ENCODE data around the gene NBPF3.
"Not testable (repeated sequence)": the region's sequence is repeated elsewhere in the genome, so short reads cannot be mapped to it uniquely, and the experiment has no call there.

NBPF3 gene

DNA sequence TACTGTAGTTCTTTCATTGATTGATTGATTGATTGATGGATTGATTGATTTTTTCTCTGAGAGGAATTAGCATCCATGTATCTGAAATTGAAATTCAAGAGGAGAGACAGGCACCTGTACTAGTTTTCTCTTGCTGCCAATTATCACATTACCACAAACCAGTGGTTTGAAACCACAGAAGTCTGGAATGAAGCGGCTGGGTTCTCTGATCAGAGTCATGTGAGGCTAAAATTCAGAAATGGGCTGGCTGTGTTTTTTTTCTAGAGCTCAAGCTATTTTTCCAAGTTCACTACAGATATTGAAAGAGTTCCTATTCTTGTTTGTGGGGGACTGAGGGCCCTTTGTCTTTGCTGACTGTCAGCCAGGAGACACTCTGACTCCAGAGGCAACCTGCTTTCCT lies 10.0 kb downstream of the NBPF3 start:
- H3K4me1 ChIP-seq = no peaks in the 10 kb centered on the region

DNA sequence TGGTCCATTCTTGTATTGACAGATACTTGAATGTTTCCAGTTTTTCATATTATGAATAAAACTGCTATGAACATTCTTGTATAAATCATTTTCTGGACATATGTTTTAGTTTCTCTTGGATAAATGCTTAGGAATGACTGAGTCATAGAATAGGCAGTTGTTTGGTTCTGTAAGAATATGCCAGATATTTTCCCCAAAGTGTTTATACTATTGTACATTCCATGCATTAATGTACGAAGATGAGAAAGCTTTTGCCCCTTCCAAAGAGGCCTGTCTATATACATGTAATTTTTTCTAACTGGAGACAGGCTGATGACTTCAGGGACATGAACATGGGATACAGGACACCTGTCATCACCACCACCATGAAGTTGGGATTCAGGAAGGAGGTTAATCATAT lies 11.3 kb downstream of the NBPF3 start:
- Histone ChIP-seq H3K9ac (no peak overlapping the region), H3K36me3 (ENCODE audit: control insufficient read depth, insufficient read depth, low read length) (no peaks in the 10 kb centered on the region), H3K4me1 (no peaks in the 10 kb centered on the region), H3K4me3 (ENCODE audit: low read depth, low read length) (no peak overlapping the region), H3K79me2 (no peaks in the 10 kb centered on the region), H3K9me3 (ENCODE audit: control insufficient read depth, low read length) (no peaks in the 10 kb centered on the region), H3K27me3 (ENCODE audit: control insufficient read depth, insufficient read depth, low read length) (no peaks in the 10 kb centered on the region), H3K27ac (no peak overlapping the region), H3K4me2 (ENCODE audit: low read length) (no peak overlapping the region), H2AFZ (no peak overlapping the region)
- TF ChIP-seq, protein P1, sequence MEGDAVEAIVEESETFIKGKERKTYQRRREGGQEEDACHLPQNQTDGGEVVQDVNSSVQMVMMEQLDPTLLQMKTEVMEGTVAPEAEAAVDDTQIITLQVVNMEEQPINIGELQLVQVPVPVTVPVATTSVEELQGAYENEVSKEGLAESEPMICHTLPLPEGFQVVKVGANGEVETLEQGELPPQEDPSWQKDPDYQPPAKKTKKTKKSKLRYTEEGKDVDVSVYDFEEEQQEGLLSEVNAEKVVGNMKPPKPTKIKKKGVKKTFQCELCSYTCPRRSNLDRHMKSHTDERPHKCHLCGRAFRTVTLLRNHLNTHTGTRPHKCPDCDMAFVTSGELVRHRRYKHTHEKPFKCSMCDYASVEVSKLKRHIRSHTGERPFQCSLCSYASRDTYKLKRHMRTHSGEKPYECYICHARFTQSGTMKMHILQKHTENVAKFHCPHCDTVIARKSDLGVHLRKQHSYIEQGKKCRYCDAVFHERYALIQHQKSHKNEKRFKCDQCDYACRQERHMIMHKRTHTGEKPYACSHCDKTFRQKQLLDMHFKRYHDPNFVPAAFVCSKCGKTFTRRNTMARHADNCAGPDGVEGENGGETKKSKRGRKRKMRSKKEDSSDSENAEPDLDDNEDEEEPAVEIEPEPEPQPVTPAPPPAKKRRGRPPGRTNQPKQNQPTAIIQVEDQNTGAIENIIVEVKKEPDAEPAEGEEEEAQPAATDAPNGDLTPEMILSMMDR (IDR thresholded peaks at IDR 0.05) = no peak

More for the DNA sequence above, 10.0 kb downstream of the NBPF3 start:
- no peak overlapping the region for H3K4me2 ChIP-seq (ENCODE audit: low read length)
- no peaks in the 10 kb centered on the region for H3K27me3 ChIP-seq (ENCODE audit: control insufficient read depth, insufficient read depth, low read length)
- no peak overlapping the region for H3K27ac ChIP-seq
- H3K79me2 ChIP-seq = no peaks in the 10 kb centered on the region
- TF ChIP-seq, protein P1 (IDR thresholded peaks at IDR 0.05) = no peak
- no peak overlapping the region for H3K9ac ChIP-seq
- H3K4me3 ChIP-seq (ENCODE audit: low read depth, low read length) = no peak overlapping the region
- no peaks in the 10 kb centered on the region for H3K36me3 ChIP-seq (ENCODE audit: control insufficient read depth, insufficient read depth, low read length)
- no peak overlapping the region for H2AFZ ChIP-seq
- no peaks in the 10 kb centered on the region for H3K9me3 ChIP-seq (ENCODE audit: control insufficient read depth, low read length)

DNA sequence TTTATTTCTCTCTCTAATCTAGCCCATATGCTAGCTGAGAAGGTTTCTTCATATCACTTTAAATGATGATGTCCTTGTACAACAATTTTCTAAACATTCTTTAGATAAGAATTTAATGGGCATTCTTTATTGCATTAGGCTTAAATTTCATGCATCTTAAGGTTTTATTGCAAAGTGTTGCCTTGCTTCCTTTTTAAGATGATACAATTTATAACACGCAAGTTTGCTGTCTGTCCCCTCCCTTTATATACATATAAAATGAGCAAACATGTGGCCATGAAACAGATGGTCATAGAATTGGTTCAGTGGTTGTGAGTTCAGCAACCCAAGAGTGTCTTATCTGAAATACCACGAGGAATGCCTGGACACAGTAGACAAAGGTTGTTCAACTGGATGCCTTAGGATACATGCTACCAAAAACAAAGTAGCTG lies 12.1 kb downstream of the NBPF3 start:
- Histone ChIP-seq H2AFZ (no peak overlapping the region), H3K9ac (no peak overlapping the region), H3K79me2 (no peaks in the 10 kb centered on the region), H3K4me1 (no peaks in the 10 kb centered on the region), H3K27me3 (ENCODE audit: control insufficient read depth, insufficient read depth, low read length) (no peaks in the 10 kb centered on the region), H3K36me3 (ENCODE audit: control insufficient read depth, insufficient read depth, low read length) (no peaks in the 10 kb centered on the region), H3K27ac (no peak overlapping the region), H3K4me3 (ENCODE audit: low read depth, low read length) (no peak overlapping the region), H3K4me2 (ENCODE audit: low read length) (no peak overlapping the region), H3K9me3 (ENCODE audit: control insufficient read depth, low read length) (no peaks in the 10 kb centered on the region)
- TF ChIP-seq, protein P1 (IDR thresholded peaks at IDR 0.05) = no peak

DNA sequence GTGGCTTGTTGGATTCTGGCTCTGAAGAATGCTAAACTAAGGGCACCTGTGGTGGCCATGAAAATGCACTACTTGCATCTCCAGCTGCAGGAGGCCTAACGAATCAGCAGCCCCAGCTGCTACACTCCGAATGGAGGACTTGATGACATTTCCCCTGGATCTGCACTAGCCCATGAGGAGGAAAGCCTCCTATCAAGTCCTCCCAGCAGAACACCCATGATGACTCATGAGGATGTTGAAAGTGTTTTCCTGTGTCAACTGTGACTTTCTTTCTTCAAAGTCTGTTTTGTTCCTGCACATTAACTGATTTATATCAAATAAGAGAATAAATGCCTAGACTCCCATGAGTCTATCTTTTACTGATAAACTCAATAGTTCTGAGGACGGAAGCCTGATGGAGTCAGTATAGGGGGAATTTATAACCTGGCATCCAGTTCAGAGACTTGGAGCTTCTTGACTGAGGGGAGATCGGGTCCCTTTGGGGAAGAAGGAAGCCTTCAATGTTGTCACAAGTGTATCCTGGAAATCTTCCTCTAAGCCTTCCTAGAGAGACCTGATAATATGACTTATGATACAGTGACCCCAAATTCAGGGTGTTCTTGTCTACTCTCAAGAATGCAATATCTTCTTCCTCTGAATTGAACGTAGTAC lies 14.2 kb downstream of the NBPF3 start:
- not testable (repeated sequence) for H3K27me3 ChIP-seq (ENCODE audit: control insufficient read depth, insufficient read depth, low read length); H3K36me3 ChIP-seq (ENCODE audit: control insufficient read depth, insufficient read depth, low read length)

GRCh38 chr1:21454904-21455303 lies 15.0 kb downstream of the NBPF3 start:
- not testable (repeated sequence) for H3K27me3 ChIP-seq (ENCODE audit: control insufficient read depth, insufficient read depth, low read length); H3K36me3 ChIP-seq (ENCODE audit: control insufficient read depth, insufficient read depth, low read length); H3K27ac ChIP-seq; H3K4me1 ChIP-seq; H3K4me3 ChIP-seq (ENCODE audit: low read depth, low read length); H3K9me3 ChIP-seq (ENCODE audit: control insufficient read depth, low read length); H3K4me2 ChIP-seq (ENCODE audit: low read length); H3K79me2 ChIP-seq; H2AFZ ChIP-seq; H3K9ac ChIP-seq

More for the DNA sequence above, 14.2 kb downstream of the NBPF3 start:
- H3K27ac ChIP-seq; H3K4me2 ChIP-seq (ENCODE audit: low read length); H3K79me2 ChIP-seq; H3K9ac ChIP-seq; H3K9me3 ChIP-seq (ENCODE audit: control insufficient read depth, low read length); H3K4me1 ChIP-seq; H3K4me3 ChIP-seq (ENCODE audit: low read depth, low read length); H2AFZ ChIP-seq: not testable (repeated sequence)

DNA sequence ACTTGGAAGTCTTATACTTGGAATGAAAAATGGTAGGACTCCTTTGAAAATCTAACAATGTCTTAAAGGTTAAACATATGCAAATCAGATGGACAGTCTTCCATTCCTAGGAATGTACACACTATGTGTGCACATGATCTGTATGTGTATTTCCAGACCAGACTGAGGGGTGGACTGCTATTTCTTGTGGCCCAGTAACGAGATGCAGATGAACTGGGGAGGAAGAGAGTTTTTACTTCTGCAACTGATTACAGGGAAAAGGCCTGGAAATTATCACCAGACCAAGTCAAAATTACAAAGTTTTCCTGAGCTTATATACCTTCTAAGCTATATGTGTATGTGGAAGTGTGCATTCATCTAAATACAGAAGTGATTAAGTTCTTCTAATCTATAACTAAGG lies 17.7 kb downstream of the NBPF3 start:
- no peak overlapping the region for H3K4me3 ChIP-seq (ENCODE audit: low read depth, low read length)
- H3K27me3 ChIP-seq (ENCODE audit: control insufficient read depth, insufficient read depth, low read length) = no peaks in the 10 kb centered on the region
- no peaks in the 10 kb centered on the region for H3K4me1 ChIP-seq
- no peak overlapping the region for H2AFZ ChIP-seq
- H3K27ac ChIP-seq = no peak overlapping the region
- H3K9ac ChIP-seq = no peak overlapping the region
- H3K79me2 ChIP-seq = no peaks in the 10 kb centered on the region
- TF ChIP-seq, protein P1 (IDR thresholded peaks at IDR 0.05) = no peak
- no peak overlapping the region for H3K4me2 ChIP-seq (ENCODE audit: low read length)
- H3K36me3 ChIP-seq (ENCODE audit: control insufficient read depth, insufficient read depth, low read length) = no peaks in the 10 kb centered on the region
- H3K9me3 ChIP-seq (ENCODE audit: control insufficient read depth, low read length) = no peaks in the 10 kb centered on the region

GRCh38 chr1:21465127-21465526 lies 25.2 kb downstream of the NBPF3 start:
- not testable (repeated sequence) for H3K4me3 ChIP-seq (ENCODE audit: low read depth, low read length); H3K36me3 ChIP-seq (ENCODE audit: control insufficient read depth, insufficient read depth, low read length); H2AFZ ChIP-seq; H3K4me2 ChIP-seq (ENCODE audit: low read length); H3K9ac ChIP-seq; H3K79me2 ChIP-seq; H3K27me3 ChIP-seq (ENCODE audit: control insufficient read depth, insufficient read depth, low read length); H3K27ac ChIP-seq; H3K4me1 ChIP-seq; H3K9me3 ChIP-seq (ENCODE audit: control insufficient read depth, low read length)

GRCh38 chr1:21467946-21468345 lies 28.0 kb downstream of the NBPF3 start:
- not testable (repeated sequence) for H3K4me2 ChIP-seq (ENCODE audit: low read length); H3K4me3 ChIP-seq (ENCODE audit: low read depth, low read length); H3K9me3 ChIP-seq (ENCODE audit: control insufficient read depth, low read length); H3K4me1 ChIP-seq; H2AFZ ChIP-seq; H3K27me3 ChIP-seq (ENCODE audit: control insufficient read depth, insufficient read depth, low read length); H3K79me2 ChIP-seq; H3K9ac ChIP-seq; H3K27ac ChIP-seq; H3K36me3 ChIP-seq (ENCODE audit: control insufficient read depth, insufficient read depth, low read length)
